HepG2 (cell line): ENCODE measurements around the gene HDGFL2. TPM values are rescaled to one million over a fixed set of nuclear protein-coding genes. Genes with fewer than 3 reads are reported as not detected.

ENCODE experiments used
- ATAC-seq: fragments of 200-7000 bp; cut with Tn5 transposase; 3 replicates; pipeline ENCODE4 v1.9.1; 2020; ENCODE audit warnings: mild to moderate bottlenecking, moderate library complexity
- BruUV-seq: library from RNA; stranded (reverse); fragments of 400-500 nt; replicated peaks from 2 replicates; lab custom pipeline; 2021; lab: Mats Ljungman, UMichigan
- CTCF ChIA-PET: fragments of 300-600 bp; formaldehyde crosslinking; extraction: SDS; loops from one replicate; lab custom pipeline; 2021; ENCODE audit warnings: low total read pairs, inconsistent platforms, low intra/inter-chr PET ratio; lab: Yijun Ruan, JAX
- POLR2A ChIA-PET: fragments of 350-600 bp; sonication (Branson Sonifier 250); formaldehyde crosslinking; loops from one replicate; lab custom pipeline; 2020; ENCODE audit warnings: antibody characterized with exemption, inconsistent platforms; lab: Yijun Ruan, JAX
- DNase-seq: peaks from one replicate; pipeline ENCODE4 v3.0.0-alpha.2; 2015; ENCODE audit warnings: low spot score
- FAIRE-seq: peaks from 3 replicates; lab custom pipeline; 2011; peaks lifted over from hg19 to GRCh38; lab: Jason Lieb, UNC
- H2AFZ ChIP-seq: one replicate; pipeline ENCODE4 v1.6.1; 2011; ENCODE audit warnings: low read length, inconsistent platforms
- H3K27ac ChIP-seq: fragments of 300-600 bp; 3 replicates; pipeline ENCODE4 v1.8.0; 2011; ENCODE audit warnings: mixed run types, mild to moderate bottlenecking, mixed read lengths, low read length, inconsistent platforms; ENCODE audit not compliant: insufficient read depth; ENCODE audit errors: extremely low read length
- H3K27me3 ChIP-seq, 2 experiments: fragments of 200-600 bp in 1 of 2; 2 replicates in 1 of 2; 3 replicates in 1 of 2; pipeline versions ENCODE4 v1.6.0 to v1.8.0; 2011; ENCODE audit warnings: low read length in 2 of 2, mild to moderate bottlenecking in 2 of 2, moderate library complexity in 2 of 2, inconsistent platforms in 1 of 2; ENCODE audit not compliant: insufficient read depth in 2 of 2, control insufficient read depth in 1 of 2
- H3K36me3 ChIP-seq, 2 experiments: fragments of 200-600 bp in 1 of 2; replicated peaks in 1 of 2; 2 replicates in 1 of 2; 3 replicates in 1 of 2; pipeline versions ENCODE4 v1.5.1 to v1.8.0; 2011; ENCODE audit warnings: low read length in 2 of 2, inconsistent platforms in 1 of 2; ENCODE audit not compliant: insufficient read depth in 2 of 2, control insufficient read depth in 1 of 2
- H3K4me1 ChIP-seq: 2 replicates; pipeline ENCODE4 v1.5.1; 2012; ENCODE audit warnings: low read length, inconsistent platforms; ENCODE audit not compliant: insufficient read depth
- H3K4me2 ChIP-seq: 2 replicates; pipeline ENCODE4 v1.6.0; 2011; ENCODE audit warnings: low read depth, low read length, inconsistent platforms
- H3K4me3 ChIP-seq, 3 experiments: fragments of 200-600 bp in 1 of 3; sonication (generic), shearing (Covaris generic) in 1 of 3; replicated peaks in 1 of 3; 2 replicates each; pipeline ENCODE4 v1.5.1; 2011 to 2016; ENCODE audit warnings: low read length in 3 of 3, inconsistent platforms in 2 of 3, low read depth in 2 of 3, mild to moderate bottlenecking in 2 of 3, control low read depth in 1 of 3, mixed read lengths in 1 of 3; ENCODE audit not compliant: insufficient read depth in 1 of 3
- H3K79me2 ChIP-seq: one replicate; pipeline ENCODE4 v1.6.1; 2011; ENCODE audit warnings: low read length, inconsistent platforms; ENCODE audit not compliant: insufficient read depth
- H3K9ac ChIP-seq: 2 replicates; pipeline ENCODE4 v1.6.0; 2011; ENCODE audit warnings: mild to moderate bottlenecking, low read depth, low read length, inconsistent platforms; ENCODE audit not compliant: insufficient read depth
- H3K9me3 ChIP-seq: 2 replicates; pipeline ENCODE4 v1.5.1; 2012; ENCODE audit warnings: mild to moderate bottlenecking, low read length
- H4K20me1 ChIP-seq: 2 replicates; pipeline ENCODE4 v1.6.0; 2011; ENCODE audit warnings: inconsistent platforms, mild to moderate bottlenecking, low read length, moderate library complexity; ENCODE audit not compliant: insufficient read depth
- HNRNPLL ChIP-seq: fragments of 200-400 bp; formaldehyde crosslinking; IDR thresholded peaks from 2 replicates; pipeline ENCODE4 v1.6.1; 2017; ENCODE audit warnings: mild to moderate bottlenecking, low read depth, low read length; ENCODE audit not compliant: poor library complexity, severe bottlenecking
- IRX3 ChIP-seq: sonication (generic); formaldehyde crosslinking; IDR thresholded peaks from 2 replicates; pipeline ENCODE4 v1.8.1; 2023; ENCODE audit warnings: mild to moderate bottlenecking, low read depth, missing genetic modification reagents, borderline replicate concordance
- NCOA5 ChIP-seq: sonication (generic); formaldehyde crosslinking; IDR thresholded peaks from 2 replicates; pipeline ENCODE4 v1.4.0; 2020; ENCODE audit warnings: missing genetic modification reagents
- SATB2 ChIP-seq: sonication (generic); formaldehyde crosslinking; IDR thresholded peaks from 2 replicates; pipeline ENCODE4 v1.5.0; 2020; ENCODE audit warnings: missing genetic modification reagents
- SP140L ChIP-seq: sonication (generic); formaldehyde crosslinking; IDR thresholded peaks from 2 replicates; pipeline ENCODE4 v1.4.0; 2020; ENCODE audit warnings: missing genetic modification reagents, borderline replicate concordance
- TCF7 ChIP-seq: sonication (generic); IDR thresholded peaks from 2 replicates; pipeline ENCODE4 v1.6.1; 2016; ENCODE audit warnings: antibody characterized with exemption, low read depth
- ZFP62 ChIP-seq: sonication (generic); formaldehyde crosslinking; IDR thresholded peaks from 2 replicates; pipeline ENCODE4 v1.4.0; 2020; ENCODE audit warnings: missing genetic modification reagents
- ZNF33B ChIP-seq: sonication (generic); formaldehyde crosslinking; IDR thresholded peaks from 2 replicates; pipeline ENCODE4 v1.5.1; 2020; ENCODE audit warnings: mild to moderate bottlenecking, missing genetic modification reagents
- ZNF660 ChIP-seq: sonication (generic); formaldehyde crosslinking; IDR thresholded peaks from 2 replicates; pipeline ENCODE4 v1.5.1; 2020; ENCODE audit warnings: mild to moderate bottlenecking, low read depth, missing genetic modification reagents, borderline replicate concordance
- ZSCAN30 ChIP-seq: sonication (generic); formaldehyde crosslinking; IDR thresholded peaks from 2 replicates; pipeline ENCODE4 v1.5.0; 2020; ENCODE audit warnings: mild to moderate bottlenecking, missing genetic modification reagents
- WGBS: methylation state at CpG from one replicate; pipeline ENCODE4 v1.1.6; 2017; ENCODE audit warnings: low lambda C conversion rate; 5-methylcytosine and 5-hydroxymethylcytosine counted together
- in situ Hi-C: cut with HindIII; loops from 2 replicates; pipeline ENCODE4 v1.10.0; 2017; ENCODE audit warnings: low pct_unique_long_range_greater_than_20kb; ENCODE audit not compliant: extremely low pct_ligation_motif_present
- intact Hi-C: fragments of 100-400 bp; cut with micrococcal nuclease; formaldehyde crosslinking; loops from one replicate; pipeline ENCODE4 v1.10.0; 2022; ENCODE audit not compliant: unreplicated experiment
- polyA plus RNA-seq, 8 experiments: library from polyadenylated mRNA; depleted of rRNA in 3 of 8; stranded (reverse) in 7 of 8; unstranded in 1 of 8; fragments of >200 nt; fragmentation: Illumina TruSeq in 4 of 8; extraction: Trizol in 4 of 8; gene quantifications; 2 replicates each; pipeline versions ENCODE4 v1.2.1 to v1.2.3, GENCODE V29; 2011 to 2016; ENCODE audit warnings: low read depth in 4 of 8, missing spikeins in 1 of 8, mixed read lengths in 1 of 8; ENCODE audit not compliant: insufficient read depth in 1 of 8
- total RNA-seq, 5 experiments: library from RNA; depleted of rRNA; stranded (reverse); fragments of >200 nt; fragmentation: Illumina TruSeq; extraction: Trizol; gene quantifications; 2 replicates each; pipeline ENCODE4 v1.2.3, GENCODE V29; 2016; ENCODE audit warnings: low read depth in 1 of 5

Gene HDGFL2
- total and polyA plus RNA-seq, 2 of the 13 experiments (the other 11 are each of a cell fraction or from before 2014, with no cell fraction given) = 20.0 to 51.1 TPM

GRCh38 chr19:4428326-4428975 is 43.6 kb upstream of the HDGFL2 start:
- H3K79me2 ChIP-seq = no peaks in the 10 kb centered on the region
- FAIRE-seq (no peak), ATAC-seq (no peak), DNase-seq (no peak)
- BruUV-seq = no TSS peak
- CTCF ChIA-PET = no interaction called here
- in situ Hi-C loops = no loop called here
- no peak overlapping the region for H3K9ac ChIP-seq
- no peak overlapping the region for H3K4me3 ChIP-seq
- TF ChIP-seq TCF7 = no peak
- no peak for TF ChIP-seq SATB2 (CRISPR knock-in tag)
- no peak for TF ChIP-seq SP140L (CRISPR knock-in tag)
- no peaks in the 10 kb centered on the region for H3K27me3 ChIP-seq
- H2AFZ ChIP-seq = no peak overlapping the region
- 98% methylated on average over 19 of the region's 20 CpGs for WGBS
- no peaks in the 10 kb centered on the region for H4K20me1 ChIP-seq
- H3K36me3 ChIP-seq = peaks cover 30 to 68% of the 10 kb centered on the region in 2 experiments
- peaks cover 8% of the 10 kb centered on the region; the same call in 1 of the 2 replicates for H3K4me1 ChIP-seq
- no peak overlapping the region for H3K27ac ChIP-seq
- no peak overlapping the region for H3K4me2 ChIP-seq
- no peaks in the 10 kb centered on the region for H3K9me3 ChIP-seq
- intact Hi-C loops = no loop called here
- POLR2A ChIA-PET = no interaction called here

GRCh38 chr19:4429256-4429655 is 42.8 kb upstream of the HDGFL2 start:
- ATAC-seq (no peak), FAIRE-seq (no peak), DNase-seq (no peak)
- ChIA-PET CTCF (no interaction called here), POLR2A (no interaction called here)
- Histone ChIP-seq H4K20me1 (no peaks in the 10 kb centered on the region), H3K79me2 (no peaks in the 10 kb centered on the region), H3K4me3 (no peak overlapping the region), H2AFZ (no peak overlapping the region), H3K9ac (no peak overlapping the region), H3K4me1 (peaks cover 3% of the 10 kb centered on the region; the same call in 1 of the 2 replicates), H3K27ac (no peak overlapping the region), H3K9me3 (no peaks in the 10 kb centered on the region), H3K36me3 (peaks cover 24 to 68% of the 10 kb centered on the region in 2 experiments), H3K4me2 (no peak overlapping the region), H3K27me3 (no peaks in the 10 kb centered on the region)
- BruUV-seq = no TSS peak
- 97% methylated on average over 15 of the region's 16 CpGs for WGBS
- in situ Hi-C loops = no loop called here
- no peak for TF ChIP-seq IRX3 (CRISPR knock-in tag)
- no peak for TF ChIP-seq ZFP62 (CRISPR knock-in tag)
- TF ChIP-seq ZNF660 (CRISPR knock-in tag) = no peak
- no peak for TF ChIP-seq HNRNPLL
- no peak for TF ChIP-seq ZNF33B (CRISPR knock-in tag)
- TF ChIP-seq ZSCAN30 (CRISPR knock-in tag) = no peak
- no peak for TF ChIP-seq NCOA5 (CRISPR knock-in tag)
- intact Hi-C loops = no loop called here
